H9 (cell line): ENCODE results near the gene METRNL. TPM values are rescaled to one million over a fixed set of nuclear protein-coding genes. Genes with fewer than 3 reads are reported as not detected.

Experiments used
- DNase-seq: peaks from one replicate; pipeline ENCODE4 v3.0.0-alpha.2; 2017
- H2AFZ ChIP-seq: one replicate; pipeline ENCODE4 v1.6.1; 2013; ENCODE audit warnings: mild to moderate bottlenecking, low read length, control low read depth, moderate library complexity
- H2AK5ac ChIP-seq: 2 replicates; pipeline ENCODE4 v1.6.1; 2013; ENCODE audit warnings: low read length, control low read depth, mixed read lengths; ENCODE audit not compliant: insufficient read length
- H2BK120ac ChIP-seq: one replicate; pipeline ENCODE4 v1.6.1; 2013; ENCODE audit warnings: low read depth, mild to moderate bottlenecking, low read length, control low read depth, inconsistent platforms; ENCODE audit not compliant: poor library complexity, severe bottlenecking
- H2BK12ac ChIP-seq: 2 replicates; pipeline ENCODE4 v1.6.1; 2013; ENCODE audit warnings: low read length, control low read depth, mixed read lengths, low read depth; ENCODE audit not compliant: insufficient read length
- H2BK15ac ChIP-seq: 2 replicates; pipeline ENCODE4 v1.6.1; 2013; ENCODE audit warnings: low read depth, low read length, control low read depth
- H2BK20ac ChIP-seq: one replicate; pipeline ENCODE4 v1.6.1; 2013; ENCODE audit warnings: low read depth, mild to moderate bottlenecking, low read length, control low read depth, inconsistent platforms; ENCODE audit not compliant: poor library complexity, severe bottlenecking
- H2BK5ac ChIP-seq: 2 replicates; pipeline ENCODE4 v1.6.1; 2013; ENCODE audit warnings: low read length, control low read depth, mixed read lengths; ENCODE audit not compliant: insufficient read length
- H3K14ac ChIP-seq: 2 replicates; pipeline ENCODE4 v1.6.1; 2013; ENCODE audit warnings: low read length, control low read depth; ENCODE audit not compliant: insufficient read depth
- H3K18ac ChIP-seq: 2 replicates; pipeline ENCODE4 v1.6.1; 2013; ENCODE audit warnings: low read depth, mild to moderate bottlenecking, mixed read lengths, low read length, control low read depth; ENCODE audit not compliant: insufficient read length
- H3K23ac ChIP-seq: 2 replicates; pipeline ENCODE4 v1.6.1; 2013; ENCODE audit warnings: low read length, control low read depth, mixed read lengths, low read depth; ENCODE audit not compliant: insufficient read length
- H3K23me2 ChIP-seq: 2 replicates; pipeline ENCODE4 v1.6.1; 2013; ENCODE audit warnings: low read depth, mild to moderate bottlenecking, mixed read lengths, low read length, control low read depth; ENCODE audit not compliant: insufficient read length, poor library complexity, severe bottlenecking
- H3K27ac ChIP-seq: 2 replicates; pipeline ENCODE4 v1.5.1; 2013; ENCODE audit warnings: low read length, control low read depth, mixed read lengths, low read depth; ENCODE audit not compliant: insufficient read length
- H3K27me3 ChIP-seq: 2 replicates; pipeline ENCODE4 v1.6.1; 2013; ENCODE audit warnings: low read length, control low read depth, inconsistent platforms; ENCODE audit not compliant: insufficient read depth
- H3K4ac ChIP-seq: 2 replicates; pipeline ENCODE4 v1.6.1; 2013; ENCODE audit warnings: low read depth, mild to moderate bottlenecking, control low read depth, inconsistent platforms, low read length, moderate library complexity
- H3K4me1 ChIP-seq: 2 replicates; pipeline ENCODE4 v1.6.1; 2013; ENCODE audit warnings: low read length, control low read depth, inconsistent platforms; ENCODE audit not compliant: insufficient read depth
- H3K4me2 ChIP-seq: 2 replicates; pipeline ENCODE4 v1.6.1; 2013; ENCODE audit warnings: low read length, control low read depth, mixed read lengths; ENCODE audit not compliant: insufficient read length, insufficient read depth
- H3K56ac ChIP-seq: 2 replicates; pipeline ENCODE4 v1.6.1; 2013; ENCODE audit warnings: low read depth, mild to moderate bottlenecking, mixed read lengths, low read length, control low read depth; ENCODE audit not compliant: insufficient read length
- H3K79me1 ChIP-seq: 2 replicates; pipeline ENCODE4 v1.6.1; 2013; ENCODE audit warnings: low read depth, mild to moderate bottlenecking, moderate library complexity, low read length, control low read depth, inconsistent platforms; ENCODE audit not compliant: insufficient read depth, poor library complexity, severe bottlenecking
- H3K79me2 ChIP-seq: 2 replicates; pipeline ENCODE4 v1.6.1; 2013; ENCODE audit warnings: low read length, control low read depth, inconsistent platforms; ENCODE audit not compliant: insufficient read depth
- H3K9ac ChIP-seq: 2 replicates; pipeline ENCODE4 v1.6.1; 2013; ENCODE audit warnings: low read length, control low read depth, mixed read lengths; ENCODE audit not compliant: insufficient read length; ENCODE audit errors: extremely low read depth
- H3K9me3 ChIP-seq: one replicate; pipeline ENCODE4 v1.6.1; 2013; ENCODE audit warnings: low read depth, low read length, inconsistent platforms; ENCODE audit not compliant: control insufficient read depth
- H3T11ph ChIP-seq: one replicate; pipeline ENCODE4 v1.6.1; 2013; ENCODE audit warnings: mild to moderate bottlenecking, low read length, control low read depth, inconsistent platforms
- H4K20me1 ChIP-seq: one replicate; pipeline ENCODE4 v1.6.1; 2013; ENCODE audit not compliant: control insufficient read depth, insufficient read length, insufficient read depth
- H4K5ac ChIP-seq: 2 replicates; pipeline ENCODE4 v1.6.1; 2013; ENCODE audit warnings: low read depth, mild to moderate bottlenecking, mixed read lengths, low read length, control low read depth; ENCODE audit not compliant: insufficient read length
- H4K8ac ChIP-seq: replicated peaks from 2 replicates; pipeline ENCODE4 v1.6.1; 2013; ENCODE audit warnings: low read length, control low read depth, mixed read lengths, low read depth; ENCODE audit not compliant: insufficient read length
- H4K91ac ChIP-seq: 2 replicates; pipeline ENCODE4 v1.6.1; 2013; ENCODE audit warnings: low read depth, mild to moderate bottlenecking, moderate library complexity, mixed read lengths, low read length, control low read depth; ENCODE audit not compliant: insufficient read length
- H3K27ac Mint-ChIP-seq, 3 experiments: 2 replicates in 2 of 3; 3 replicates in 1 of 3; pipeline ENCODE4 v1.8.0; 2020 to 2021; ENCODE audit warnings: mixed read lengths in 3 of 3, mild to moderate bottlenecking in 1 of 3, moderate library complexity in 1 of 3
- H3K27me3 Mint-ChIP-seq: 2 replicates; pipeline ENCODE4 v1.8.0; 2021; ENCODE audit warnings: low read depth, mild to moderate bottlenecking, moderate library complexity, mixed read lengths
- H3K36me3 Mint-ChIP-seq, 3 experiments: 2 replicates in 2 of 3; 3 replicates in 1 of 3; pipeline ENCODE4 v1.8.0; 2020 to 2021; ENCODE audit warnings: low read depth in 3 of 3, mixed read lengths in 3 of 3; ENCODE audit not compliant: insufficient read depth in 1 of 3
- H3K4me1 Mint-ChIP-seq, 2 experiments: 2 replicates each; pipeline ENCODE4 v1.8.0; 2020; ENCODE audit warnings: mixed read lengths in 2 of 2
- H3K4me3 Mint-ChIP-seq, 2 experiments: 2 replicates in 1 of 2; 3 replicates in 1 of 2; pipeline ENCODE4 v1.8.0; 2020 to 2021; ENCODE audit warnings: mild to moderate bottlenecking in 2 of 2, mixed read lengths in 2 of 2, moderate library complexity in 1 of 2
- H3K9me3 Mint-ChIP-seq, 2 experiments: 2 replicates in 1 of 2; 3 replicates in 1 of 2; pipeline ENCODE4 v1.8.0; 2020; ENCODE audit warnings: mild to moderate bottlenecking in 2 of 2, mixed read lengths in 2 of 2, moderate library complexity in 1 of 2
- WGBS: extraction: QIAGEN DNeasy Blood & Tissue Kit; methylation state at CpG from one replicate; pipeline ENCODE4 v1.1.7; 2013; ENCODE audit warnings: missing lambda C conversion rate, low lambda C conversion rate, mixed read lengths; ENCODE audit not compliant: insufficient read length; ENCODE audit errors: extremely low coverage; 5-methylcytosine and 5-hydroxymethylcytosine counted together
- total RNA-seq: library from RNA; stranded (reverse); gene quantifications from 2 replicates; pipeline ENCODE4 v1.2.1, GENCODE V29; 2021
- TF ChIP-seq, protein P1 (sequence below): fragments of 200-600 bp; sonication (generic); conservative IDR thresholded peaks from 3 replicates; pipeline ENCODE4 v1.8.0; 2021; ENCODE audit warnings: antibody characterized with exemption, mild to moderate bottlenecking

The METRNL gene
- total RNA-seq, 1 experiment from 2014 or later = 21.4 TPM

- Mint-ChIP-seq H3K27me3 (no peaks in the 10 kb centered on the region), H3K9me3 (no peaks in the 10 kb centered on the region), H3K36me3 (peaks cover 14 to 25% (median 23%) of the 10 kb centered on the region in 3 experiments), H3K4me1 (peaks cover 6 to 19% of the 10 kb centered on the region in 2 experiments; a peak in 3 of 4 replicates), H3K27ac (no peak overlapping the region), H3K4me3 (no peak overlapping the region)
- no peak overlapping the region for H3K4me2 ChIP-seq
- H4K20me1 ChIP-seq = no peaks in the 10 kb centered on the region
- H2BK120ac ChIP-seq = no peak overlapping the region
- no peak overlapping the region for H2BK5ac ChIP-seq
- H3K23ac ChIP-seq = no peak overlapping the region
- H3K56ac ChIP-seq = no peak overlapping the region
- no peak overlapping the region for H4K8ac ChIP-seq
- no peaks in the 10 kb centered on the region; the same call in 1 of the 2 replicates for H3K4me1 ChIP-seq
- TF ChIP-seq, protein P1, sequence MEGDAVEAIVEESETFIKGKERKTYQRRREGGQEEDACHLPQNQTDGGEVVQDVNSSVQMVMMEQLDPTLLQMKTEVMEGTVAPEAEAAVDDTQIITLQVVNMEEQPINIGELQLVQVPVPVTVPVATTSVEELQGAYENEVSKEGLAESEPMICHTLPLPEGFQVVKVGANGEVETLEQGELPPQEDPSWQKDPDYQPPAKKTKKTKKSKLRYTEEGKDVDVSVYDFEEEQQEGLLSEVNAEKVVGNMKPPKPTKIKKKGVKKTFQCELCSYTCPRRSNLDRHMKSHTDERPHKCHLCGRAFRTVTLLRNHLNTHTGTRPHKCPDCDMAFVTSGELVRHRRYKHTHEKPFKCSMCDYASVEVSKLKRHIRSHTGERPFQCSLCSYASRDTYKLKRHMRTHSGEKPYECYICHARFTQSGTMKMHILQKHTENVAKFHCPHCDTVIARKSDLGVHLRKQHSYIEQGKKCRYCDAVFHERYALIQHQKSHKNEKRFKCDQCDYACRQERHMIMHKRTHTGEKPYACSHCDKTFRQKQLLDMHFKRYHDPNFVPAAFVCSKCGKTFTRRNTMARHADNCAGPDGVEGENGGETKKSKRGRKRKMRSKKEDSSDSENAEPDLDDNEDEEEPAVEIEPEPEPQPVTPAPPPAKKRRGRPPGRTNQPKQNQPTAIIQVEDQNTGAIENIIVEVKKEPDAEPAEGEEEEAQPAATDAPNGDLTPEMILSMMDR = no peak
- no peaks in the 10 kb centered on the region for H3K9me3 ChIP-seq
- H3K18ac ChIP-seq = no peak overlapping the region
- H3K4ac ChIP-seq = no peak overlapping the region
- H2BK20ac ChIP-seq = no peak overlapping the region
- no peaks in the 10 kb centered on the region for H3K27me3 ChIP-seq
- H2AFZ ChIP-seq = no peak overlapping the region
- H4K5ac ChIP-seq = no peak overlapping the region
- H3K23me2 ChIP-seq = no peaks in the 10 kb centered on the region
- no peak for DNase-seq
- H3K9ac ChIP-seq = no peak overlapping the region
- H3K79me2 ChIP-seq = no peaks in the 10 kb centered on the region; the same call in 1 of the 2 replicates
- no peak overlapping the region for H2BK12ac ChIP-seq
- no peak overlapping the region for H4K91ac ChIP-seq
- H3K79me1 ChIP-seq = no peaks in the 10 kb centered on the region
- H3K14ac ChIP-seq = no peak overlapping the region
- H3T11ph ChIP-seq = no peak overlapping the region
- no CpG with 5 or more reads among the region's 14 CpGs for WGBS
- H2AK5ac ChIP-seq = no peak overlapping the region
- no peak overlapping the region for H2BK15ac ChIP-seq
- H3K27ac ChIP-seq = no peak overlapping the region
Measured at GRCh38 chr17:83093506-83093905, 14.1 kb downstream of the METRNL start.
